MM.1S (cell line): ENCODE results near the gene UBXN1.
"Not testable (repeated sequence)": the region's sequence is repeated elsewhere in the genome, so short reads cannot be mapped to it uniquely, and the experiment has no call there.

ENCODE experiments used
- DNase-seq: peaks from one replicate; pipeline ENCODE4 v3.0.0-alpha.2; 2015
- H2AFZ ChIP-seq: fragments of 300-600 bp; sonication (generic); 2 replicates; pipeline ENCODE4 v1.6.0; 2016; ENCODE audit warnings: antibody characterized with exemption, low read length
- H3F3A ChIP-seq: fragments of 300-600 bp; sonication (generic); 2 replicates; pipeline ENCODE4 v1.6.1; 2016; ENCODE audit warnings: mild to moderate bottlenecking, antibody characterized with exemption, low read length, moderate library complexity, mixed read lengths; ENCODE audit not compliant: insufficient read depth
- H3K27ac ChIP-seq: fragments of 300-600 bp; sonication (generic); 2 replicates; pipeline ENCODE4 v1.5.1; 2016; ENCODE audit warnings: mild to moderate bottlenecking, low read length
- H3K27me3 ChIP-seq: fragments of 300-600 bp; sonication (generic); replicated peaks from 2 replicates; pipeline ENCODE4 v1.6.0; 2016; ENCODE audit warnings: low read length; ENCODE audit not compliant: insufficient read depth
- H3K36me3 ChIP-seq: fragments of 300-600 bp; sonication (generic); replicated peaks from 2 replicates; pipeline ENCODE4 v1.6.1; 2016; ENCODE audit warnings: mild to moderate bottlenecking, low read length, mixed read lengths; ENCODE audit not compliant: insufficient read depth
- H3K4me1 ChIP-seq: fragments of 300-600 bp; sonication (generic); 2 replicates; pipeline ENCODE4 v1.6.1; 2016; ENCODE audit warnings: low read length, mixed read lengths
- H3K4me2 ChIP-seq: fragments of 300-600 bp; sonication (generic); 2 replicates; pipeline ENCODE4 v1.6.0; 2016; ENCODE audit warnings: low read depth, low read length
- H3K4me3 ChIP-seq: fragments of 300-600 bp; sonication (generic); 2 replicates; pipeline ENCODE4 v1.5.1; 2016; ENCODE audit warnings: low read length, mixed read lengths
- H3K79me2 ChIP-seq: fragments of 300-600 bp; sonication (generic); 2 replicates; pipeline ENCODE4 v1.6.1; 2016; ENCODE audit warnings: mixed run types, low read length, mixed read lengths
- H3K9ac ChIP-seq: fragments of 300-600 bp; sonication (generic); 2 replicates; pipeline ENCODE4 v1.6.1; 2016; ENCODE audit warnings: low read length, mixed read lengths
- H3K9me2 ChIP-seq: fragments of 300-600 bp; sonication (generic); replicated peaks from 2 replicates; pipeline ENCODE4 v1.6.1; 2016; ENCODE audit warnings: mild to moderate bottlenecking, low read length, mixed read lengths; ENCODE audit not compliant: insufficient read depth
- H3K9me3 ChIP-seq: fragments of 300-600 bp; sonication (generic); replicated peaks from 2 replicates; pipeline ENCODE4 v1.6.1; 2016; ENCODE audit warnings: mild to moderate bottlenecking, low read length, mixed read lengths; ENCODE audit not compliant: insufficient read depth
- H4K20me1 ChIP-seq: fragments of 300-600 bp; sonication (generic); 2 replicates; pipeline ENCODE4 v1.6.1; 2016; ENCODE audit warnings: mild to moderate bottlenecking, low read length, moderate library complexity, mixed read lengths; ENCODE audit not compliant: insufficient read depth
- EZH2 ChIP-seq: fragments of 300-600 bp; sonication (generic); optimal IDR thresholded peaks from 2 replicates; pipeline ENCODE3; 2017; ENCODE audit warnings: low read depth, mild to moderate bottlenecking, antibody characterized with exemption, low read length, mixed read lengths
- EZH2phosphoT487 ChIP-seq: fragments of 300-600 bp; sonication (generic); IDR thresholded peaks from 2 replicates; pipeline ENCODE4 v1.6.1; 2018; ENCODE audit warnings: antibody characterized with exemption, low read length
- TF ChIP-seq, protein P1 (sequence below): fragments of 300-600 bp; sonication (generic); IDR thresholded peaks from 2 replicates; pipeline ENCODE4 v1.5.1; 2016; ENCODE audit warnings: antibody characterized with exemption, low read length, mixed read lengths

The UBXN1 gene

DNA sequence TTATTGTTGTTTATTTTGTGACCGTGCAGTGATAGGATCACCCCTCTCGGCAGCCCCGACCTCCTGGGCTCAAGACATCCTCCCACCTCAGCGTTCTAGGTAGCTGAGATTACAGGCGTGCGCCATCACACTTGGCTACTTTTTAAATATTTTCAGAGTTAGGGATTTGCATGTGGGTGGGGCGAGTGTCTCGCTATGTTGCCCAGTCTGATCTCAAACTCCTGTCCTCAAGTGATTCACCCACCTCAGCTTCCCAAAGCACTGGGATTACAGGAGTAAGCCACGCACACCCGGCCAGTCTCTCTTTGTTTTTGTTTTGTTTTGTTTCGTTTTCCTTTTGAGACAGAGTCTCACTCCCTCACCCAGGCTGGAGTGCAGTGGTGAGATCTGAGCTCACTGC, 24.6 kb downstream of the UBXN1 start:
- H3F3A ChIP-seq, result peaks cover 11% of the 10 kb centered on the region
- H3K36me3 ChIP-seq, result no peaks in the 10 kb centered on the region
- peak overlapping the region; percentile 76 for H2AFZ ChIP-seq
- H3K79me2 ChIP-seq, result peaks cover 30% of the 10 kb centered on the region
- no peaks in the 10 kb centered on the region for H3K9me2 ChIP-seq
- no peak for TF ChIP-seq EZH2
- TF ChIP-seq EZH2phosphoT487, result no peak
- TF ChIP-seq, protein P1, sequence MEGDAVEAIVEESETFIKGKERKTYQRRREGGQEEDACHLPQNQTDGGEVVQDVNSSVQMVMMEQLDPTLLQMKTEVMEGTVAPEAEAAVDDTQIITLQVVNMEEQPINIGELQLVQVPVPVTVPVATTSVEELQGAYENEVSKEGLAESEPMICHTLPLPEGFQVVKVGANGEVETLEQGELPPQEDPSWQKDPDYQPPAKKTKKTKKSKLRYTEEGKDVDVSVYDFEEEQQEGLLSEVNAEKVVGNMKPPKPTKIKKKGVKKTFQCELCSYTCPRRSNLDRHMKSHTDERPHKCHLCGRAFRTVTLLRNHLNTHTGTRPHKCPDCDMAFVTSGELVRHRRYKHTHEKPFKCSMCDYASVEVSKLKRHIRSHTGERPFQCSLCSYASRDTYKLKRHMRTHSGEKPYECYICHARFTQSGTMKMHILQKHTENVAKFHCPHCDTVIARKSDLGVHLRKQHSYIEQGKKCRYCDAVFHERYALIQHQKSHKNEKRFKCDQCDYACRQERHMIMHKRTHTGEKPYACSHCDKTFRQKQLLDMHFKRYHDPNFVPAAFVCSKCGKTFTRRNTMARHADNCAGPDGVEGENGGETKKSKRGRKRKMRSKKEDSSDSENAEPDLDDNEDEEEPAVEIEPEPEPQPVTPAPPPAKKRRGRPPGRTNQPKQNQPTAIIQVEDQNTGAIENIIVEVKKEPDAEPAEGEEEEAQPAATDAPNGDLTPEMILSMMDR, result no peak
- H3K27ac ChIP-seq, result no peak overlapping the region
- no peak overlapping the region for H3K4me3 ChIP-seq
- peak overlapping the region; percentile 41; the same call in 1 of the 2 replicates for H3K4me2 ChIP-seq
- no peaks in the 10 kb centered on the region for H4K20me1 ChIP-seq
- 0 out of 2 replicates have a peak, but pooled peaks cover 4% of the 10 kb centered on the region for H3K4me1 ChIP-seq
- no peak for DNase-seq
- H3K27me3 ChIP-seq, result no peaks in the 10 kb centered on the region
- H3K9me3 ChIP-seq, result no peaks in the 10 kb centered on the region
- no peak overlapping the region for H3K9ac ChIP-seq

- H3K27ac ChIP-seq, result peak overlapping the region; percentile 62
- H3K4me2 ChIP-seq, result peak overlapping the region; percentile 95
Measured at GRCh38 chr11:62652161-62653006, 26.5 kb downstream of the UBXN1 start.

DNA sequence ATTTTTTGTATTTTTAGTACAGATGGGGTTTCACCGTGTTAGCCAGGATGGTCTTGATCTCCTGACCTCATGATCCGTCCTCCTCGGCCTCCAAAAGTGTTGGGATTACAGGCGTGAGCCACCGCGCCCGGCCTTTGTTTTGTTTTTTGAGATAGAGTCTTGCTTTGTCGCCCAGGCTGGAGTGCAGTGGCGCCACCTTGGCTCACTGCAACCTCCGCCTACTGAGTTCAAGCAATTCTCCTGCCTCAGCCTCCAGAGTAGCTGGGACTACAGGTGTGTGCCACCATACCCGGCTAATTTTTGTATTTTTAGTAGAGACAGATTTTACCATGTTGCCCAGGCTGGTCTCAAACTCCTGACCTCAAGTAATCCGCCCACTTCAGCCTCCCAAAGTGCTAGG, 28.6 kb downstream of the UBXN1 start:
- not testable (repeated sequence) for DNase-seq, H3K9me2 ChIP-seq, H3K9me3 ChIP-seq, H3K27ac ChIP-seq, H2AFZ ChIP-seq, H3K4me3 ChIP-seq, H3K36me3 ChIP-seq, H3K9ac ChIP-seq, H3K4me2 ChIP-seq, H4K20me1 ChIP-seq, H3K27me3 ChIP-seq
- H3K79me2 ChIP-seq, result peaks cover 45% of the 10 kb centered on the region
- peaks cover 13% of the 10 kb centered on the region for H3K4me1 ChIP-seq
- H3F3A ChIP-seq, result peaks cover 12% of the 10 kb centered on the region

More at GRCh38 chr11:62652161-62653006, 26.5 kb downstream of the UBXN1 start:
- TF ChIP-seq, protein P1, result no peak
- TF ChIP-seq EZH2, result no peak
- TF ChIP-seq EZH2phosphoT487, result no peak
- H3F3A ChIP-seq, result peaks cover 11% of the 10 kb centered on the region
- no peaks in the 10 kb centered on the region for H3K27me3 ChIP-seq
- no peaks in the 10 kb centered on the region for H3K36me3 ChIP-seq
- peak overlapping the region; percentile 92 for H3K9ac ChIP-seq
- no peak for DNase-seq
- H4K20me1 ChIP-seq, result no peaks in the 10 kb centered on the region
- H3K9me3 ChIP-seq, result no peaks in the 10 kb centered on the region
- H3K4me3 ChIP-seq, result peak overlapping the region; percentile 93
- H3K4me1 ChIP-seq, result peaks cover 6% of the 10 kb centered on the region; the same call in 1 of the 2 replicates
- peaks cover 34% of the 10 kb centered on the region for H3K79me2 ChIP-seq
- H2AFZ ChIP-seq, result peak overlapping the region; percentile 99
- no peaks in the 10 kb centered on the region for H3K9me2 ChIP-seq

DNA sequence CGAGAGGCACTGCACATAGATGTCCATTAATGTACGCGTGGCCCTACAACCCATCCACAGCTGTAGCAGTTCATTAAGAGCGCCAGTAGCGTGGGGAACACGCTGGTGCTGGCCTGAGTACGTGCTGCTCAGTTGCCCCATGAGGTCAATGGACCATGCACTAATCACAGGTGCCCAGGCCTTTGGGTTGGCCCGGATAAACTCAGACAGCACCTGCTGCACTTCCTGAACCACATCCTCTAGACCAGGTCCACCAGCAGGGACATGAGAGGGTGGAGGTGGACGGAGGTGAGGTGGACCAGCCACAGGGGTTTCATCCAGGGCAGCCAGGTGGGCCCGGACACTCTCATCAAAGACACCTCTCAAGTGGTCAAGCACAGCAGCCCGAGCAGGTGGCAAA, 29.4 kb downstream of the UBXN1 start:
- TF ChIP-seq EZH2, result no peak
- no peak for TF ChIP-seq EZH2phosphoT487
- TF ChIP-seq, protein P1, result no peak

More for the DNA sequence above, 29.4 kb downstream of the UBXN1 start:
- H3K4me1 ChIP-seq, result peaks cover 13% of the 10 kb centered on the region
- H3K27me3 ChIP-seq, result no peaks in the 10 kb centered on the region
- no peaks in the 10 kb centered on the region for H3K9me2 ChIP-seq
- no peaks in the 10 kb centered on the region for H4K20me1 ChIP-seq
- peaks cover 53% of the 10 kb centered on the region for H3K79me2 ChIP-seq
- H3K9me3 ChIP-seq, result no peaks in the 10 kb centered on the region
- no peak overlapping the region for H3K9ac ChIP-seq
- no peak overlapping the region for H3K4me3 ChIP-seq
- H2AFZ ChIP-seq, result no peak overlapping the region
- no peak for DNase-seq
- peaks cover 12% of the 10 kb centered on the region for H3F3A ChIP-seq
- no peaks in the 10 kb centered on the region for H3K36me3 ChIP-seq
- H3K27ac ChIP-seq, result no peak overlapping the region
- no peak overlapping the region for H3K4me2 ChIP-seq
